Osteocyte (in vitro differentiated cells): ENCODE results near the gene GRIP2. TPM values are rescaled to one million over a fixed set of nuclear protein-coding genes. Genes with fewer than 3 reads are reported as not detected.

Experiments used
- DNase-seq: peaks from one replicate; pipeline ENCODE4 v3.0.0; 2021; ENCODE audit warnings: mixed read lengths; ENCODE audit not compliant: unreplicated experiment; ENCODE audit errors: extremely low spot score
- H3K27ac Mint-ChIP-seq: one replicate; pipeline ENCODE4 v1.8.0; 2021; ENCODE audit warnings: mild to moderate bottlenecking, mixed read lengths; ENCODE audit not compliant: unreplicated experiment
- H3K27me3 Mint-ChIP-seq: one replicate; pipeline ENCODE4 v1.8.0; 2021; ENCODE audit warnings: mixed read lengths; ENCODE audit not compliant: unreplicated experiment
- H3K36me3 Mint-ChIP-seq: one replicate; pipeline ENCODE4 v1.8.0; 2021; ENCODE audit warnings: mixed read lengths; ENCODE audit not compliant: unreplicated experiment
- H3K4me1 Mint-ChIP-seq: one replicate; pipeline ENCODE4 v1.8.0; 2021; ENCODE audit warnings: mixed read lengths; ENCODE audit not compliant: unreplicated experiment
- H3K4me3 Mint-ChIP-seq: one replicate; pipeline ENCODE4 v1.8.0; 2021; ENCODE audit warnings: mild to moderate bottlenecking, moderate library complexity, mixed read lengths; ENCODE audit not compliant: unreplicated experiment
- H3K9me3 Mint-ChIP-seq: one replicate; pipeline ENCODE4 v1.8.0; 2021; ENCODE audit warnings: mixed read lengths; ENCODE audit not compliant: unreplicated experiment
- CTCF ChIP-seq: fragments of 200-600 bp; sonication (generic); IDR thresholded peaks from 2 replicates; pipeline ENCODE4 v1.5.0; 2021; ENCODE audit warnings: antibody characterized with exemption, mild to moderate bottlenecking, moderate library complexity
- total RNA-seq: library from RNA; stranded (reverse); gene quantifications from 2 replicates; pipeline ENCODE4 v1.2.1, GENCODE V29; 2021

Gene GRIP2
- total RNA-seq, 1 donor from 2014 or later: 0.35 TPM

GRCh38 chr3:14574183-14574582 is 34.0 kb upstream of the GRIP2 start:
- no peaks in the 10 kb centered on the region for H3K4me1 Mint-ChIP-seq

GRCh38 chr3:14573706-14574105 is 33.6 kb upstream of the GRIP2 start:
- no peaks in the 10 kb centered on the region for H3K9me3 Mint-ChIP-seq
- TF ChIP-seq CTCF: no peak
- no peaks in the 10 kb centered on the region for H3K4me1 Mint-ChIP-seq
- no peak overlapping the region for H3K27ac Mint-ChIP-seq
- DNase-seq: no peak
- H3K27me3 Mint-ChIP-seq: peaks cover 29% of the 10 kb centered on the region
- H3K36me3 Mint-ChIP-seq: no peaks in the 10 kb centered on the region
- H3K4me3 Mint-ChIP-seq: no peak overlapping the region

More at GRCh38 chr3:14574183-14574582, 34.0 kb upstream of the GRIP2 start:
- H3K9me3 Mint-ChIP-seq: no peaks in the 10 kb centered on the region
- H3K27me3 Mint-ChIP-seq: peaks cover 29% of the 10 kb centered on the region
- no peak overlapping the region for H3K4me3 Mint-ChIP-seq
- DNase-seq: no peak
- H3K36me3 Mint-ChIP-seq: no peaks in the 10 kb centered on the region
- no peak for TF ChIP-seq CTCF
- no peak overlapping the region for H3K27ac Mint-ChIP-seq

- peaks cover 30% of the 10 kb centered on the region for H3K27me3 Mint-ChIP-seq
- TF ChIP-seq CTCF: no peak
- no peaks in the 10 kb centered on the region for H3K4me1 Mint-ChIP-seq
- no peak overlapping the region for H3K4me3 Mint-ChIP-seq
- H3K36me3 Mint-ChIP-seq: no peaks in the 10 kb centered on the region
- DNase-seq: no peak
- no peak overlapping the region for H3K27ac Mint-ChIP-seq
- no peaks in the 10 kb centered on the region for H3K9me3 Mint-ChIP-seq
Observed at GRCh38 chr3:14570864-14571263, 30.7 kb upstream of the GRIP2 start.

GRCh38 chr3:14570089-14570488 is 29.9 kb upstream of the GRIP2 start:
- Mint-ChIP-seq H3K36me3 (no peaks in the 10 kb centered on the region), H3K9me3 (no peaks in the 10 kb centered on the region), H3K4me3 (no peak overlapping the region), H3K27ac (no peak overlapping the region), H3K27me3 (peaks cover 38% of the 10 kb centered on the region), H3K4me1 (no peaks in the 10 kb centered on the region)
- no peak for DNase-seq
- no peak for TF ChIP-seq CTCF

- no peak for DNase-seq
- no peaks in the 10 kb centered on the region for H3K36me3 Mint-ChIP-seq
- no peak for TF ChIP-seq CTCF
- no peak overlapping the region for H3K4me3 Mint-ChIP-seq
- H3K4me1 Mint-ChIP-seq: no peaks in the 10 kb centered on the region
- no peaks in the 10 kb centered on the region for H3K9me3 Mint-ChIP-seq
- H3K27me3 Mint-ChIP-seq: peaks cover 39% of the 10 kb centered on the region
- no peak overlapping the region for H3K27ac Mint-ChIP-seq
Observed at GRCh38 chr3:14569474-14570000, 29.4 kb upstream of the GRIP2 start.
